Measurements from ENCODE around the gene HAP1. TPM values are rescaled to one million over a fixed set of nuclear protein-coding genes. Genes with fewer than 3 reads are reported as not detected.

The HAP1 gene
- total RNA-seq, 1 donor from 2014 or later: not detected

DNA sequence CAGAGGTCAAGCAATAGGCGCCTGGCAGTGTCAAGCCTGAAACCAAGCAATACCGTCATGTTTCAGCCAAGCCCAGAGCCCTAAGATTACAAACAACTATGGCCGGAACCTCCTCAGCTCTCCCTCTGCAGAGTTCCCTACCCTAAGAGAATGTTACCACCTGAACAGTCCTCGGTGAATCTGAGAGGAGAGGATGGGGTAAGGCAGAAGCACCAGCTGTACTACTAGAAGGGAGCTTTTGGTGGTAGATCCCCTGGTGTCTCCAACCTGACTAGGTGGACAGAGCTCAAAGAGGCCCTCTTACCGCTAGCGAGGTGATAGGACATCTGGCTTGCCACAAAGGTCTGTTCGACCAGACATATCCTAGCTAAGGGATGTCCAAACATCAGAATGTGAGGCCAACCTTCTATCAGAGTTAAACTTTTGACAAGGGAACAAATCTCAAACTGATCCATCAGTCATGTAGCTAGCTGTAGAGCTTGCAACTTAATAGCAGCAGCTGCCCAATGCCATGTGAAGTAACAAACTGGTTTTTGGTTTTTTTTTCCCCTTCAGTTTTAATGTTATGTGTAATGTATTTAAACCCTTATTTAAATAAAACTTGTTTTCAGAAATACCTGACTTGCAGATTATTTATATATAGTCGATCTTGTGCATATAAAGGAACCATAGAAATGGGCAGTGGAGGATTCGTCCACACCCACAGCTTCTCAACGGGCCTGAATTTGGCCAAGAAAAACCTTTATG, 43.2 kb downstream of the HAP1 start:
- intact Hi-C loops (cut with DNase I): no loop called here
- Histone ChIP-seq H3K36me3 (peaks cover 60 to 62% of the 10 kb centered on the region in 2 donors), H3K4me3 (peak overlapping the region; percentile 74 to 93), H3K9me3 (no peaks in the 10 kb centered on the region), H3K27me3 (no peaks in the 10 kb centered on the region), H3K4me1 (peaks cover 12 to 20% of the 10 kb centered on the region in 2 donors), H3K27ac (peak overlapping the region in 1 of 2 donors; percentile 100)
- no peak for DNase-seq (ENCODE audit: low spot score in 2 of 2)
- TF ChIP-seq, protein P1, sequence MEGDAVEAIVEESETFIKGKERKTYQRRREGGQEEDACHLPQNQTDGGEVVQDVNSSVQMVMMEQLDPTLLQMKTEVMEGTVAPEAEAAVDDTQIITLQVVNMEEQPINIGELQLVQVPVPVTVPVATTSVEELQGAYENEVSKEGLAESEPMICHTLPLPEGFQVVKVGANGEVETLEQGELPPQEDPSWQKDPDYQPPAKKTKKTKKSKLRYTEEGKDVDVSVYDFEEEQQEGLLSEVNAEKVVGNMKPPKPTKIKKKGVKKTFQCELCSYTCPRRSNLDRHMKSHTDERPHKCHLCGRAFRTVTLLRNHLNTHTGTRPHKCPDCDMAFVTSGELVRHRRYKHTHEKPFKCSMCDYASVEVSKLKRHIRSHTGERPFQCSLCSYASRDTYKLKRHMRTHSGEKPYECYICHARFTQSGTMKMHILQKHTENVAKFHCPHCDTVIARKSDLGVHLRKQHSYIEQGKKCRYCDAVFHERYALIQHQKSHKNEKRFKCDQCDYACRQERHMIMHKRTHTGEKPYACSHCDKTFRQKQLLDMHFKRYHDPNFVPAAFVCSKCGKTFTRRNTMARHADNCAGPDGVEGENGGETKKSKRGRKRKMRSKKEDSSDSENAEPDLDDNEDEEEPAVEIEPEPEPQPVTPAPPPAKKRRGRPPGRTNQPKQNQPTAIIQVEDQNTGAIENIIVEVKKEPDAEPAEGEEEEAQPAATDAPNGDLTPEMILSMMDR (IDR thresholded peaks at IDR 0.05): no peak

DNA sequence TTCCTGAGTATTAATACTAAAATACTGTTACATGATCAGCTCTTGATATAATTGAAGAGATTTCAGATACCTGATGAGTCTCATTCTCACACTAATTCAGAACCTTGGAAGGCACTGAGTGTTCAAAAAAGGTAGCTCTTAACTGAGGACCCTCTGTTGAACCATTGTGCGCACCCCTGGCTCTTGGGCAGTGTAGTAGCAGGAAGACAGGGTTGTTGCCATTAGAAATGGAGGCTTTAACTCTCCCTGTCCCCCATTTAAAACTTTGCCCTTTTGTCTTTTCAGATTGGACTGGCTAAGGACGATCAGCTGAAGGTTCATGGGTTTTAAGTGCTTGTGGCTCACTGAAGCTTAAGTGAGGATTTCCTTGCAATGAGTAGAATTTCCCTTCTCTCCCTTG, 43.9 kb downstream of the HAP1 start:
- H3K4me3 ChIP-seq: peak overlapping the region; percentile 74 to 93
- intact Hi-C loops (cut with DNase I): no loop called here
- peaks cover 12 to 20% of the 10 kb centered on the region in 2 donors for H3K4me1 ChIP-seq
- TF ChIP-seq, protein P1 (IDR thresholded peaks at IDR 0.05): no peak
- no peaks in the 10 kb centered on the region for H3K27me3 ChIP-seq
- peak overlapping the region; percentile 100 for H3K27ac ChIP-seq
- no peaks in the 10 kb centered on the region for H3K9me3 ChIP-seq
- DNase-seq (ENCODE audit: low spot score in 2 of 2): no peak
- H3K36me3 ChIP-seq: peaks cover 58 to 61% of the 10 kb centered on the region in 2 donors

DNA sequence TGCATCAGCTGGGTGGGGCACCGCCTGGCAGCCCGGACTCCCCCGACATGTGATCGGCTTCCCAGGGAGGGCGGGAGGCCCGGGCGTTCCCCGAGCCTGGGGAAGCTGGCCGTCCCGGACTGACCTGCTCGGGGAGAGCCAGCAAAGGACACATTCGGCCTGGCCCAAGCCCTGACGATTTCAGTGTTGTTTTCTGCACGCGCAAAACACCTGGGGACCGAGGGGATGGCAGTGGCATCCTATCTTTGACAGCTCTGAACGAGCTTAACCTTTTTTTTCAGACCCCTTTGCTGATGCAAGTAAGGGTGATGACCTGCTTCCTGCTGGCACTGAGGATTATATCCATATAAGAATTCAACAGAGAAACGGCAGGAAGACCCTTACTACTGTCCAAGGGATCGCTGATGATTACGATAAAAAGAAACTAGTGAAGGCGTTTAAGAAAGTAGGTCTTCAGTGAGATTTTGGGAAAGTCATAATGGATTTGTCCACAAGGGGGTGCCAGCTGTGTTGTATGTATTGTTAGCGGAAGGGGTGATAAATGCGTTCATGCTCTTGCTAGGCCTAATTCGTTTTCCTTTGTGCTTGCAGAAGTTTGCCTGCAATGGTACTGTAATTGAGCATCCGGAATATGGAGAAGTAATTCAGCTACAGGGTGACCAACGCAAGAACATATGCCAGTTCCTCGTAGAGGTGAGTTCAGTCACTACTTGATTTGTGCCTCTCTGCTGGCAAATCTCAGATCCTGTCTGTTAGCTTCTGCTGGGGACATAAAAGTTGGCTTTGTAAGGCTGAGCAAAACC, 44.7 kb downstream of the HAP1 start:
- Histone ChIP-seq H3K4me1 (peaks cover 12 to 20% of the 10 kb centered on the region in 2 donors), H3K9me3 (no peaks in the 10 kb centered on the region), H3K4me3 (peak overlapping the region; percentile 74 to 93), H3K27ac (peak overlapping the region; percentile 100), H3K36me3 (peaks cover 51 to 54% of the 10 kb centered on the region in 2 donors), H3K27me3 (no peaks in the 10 kb centered on the region)
- intact Hi-C loops (cut with DNase I): loop anchor here (1.0 to 5.0 kb wide), 2 partner anchors 23 to 1042 kb away; partner anchors contain the start of gene SMARCE1
- TF ChIP-seq, protein P1 (IDR thresholded peaks at IDR 0.05): peak; percentile 49 to 58 (median 53)
- no peak for DNase-seq (ENCODE audit: low spot score in 2 of 2)

DNA sequence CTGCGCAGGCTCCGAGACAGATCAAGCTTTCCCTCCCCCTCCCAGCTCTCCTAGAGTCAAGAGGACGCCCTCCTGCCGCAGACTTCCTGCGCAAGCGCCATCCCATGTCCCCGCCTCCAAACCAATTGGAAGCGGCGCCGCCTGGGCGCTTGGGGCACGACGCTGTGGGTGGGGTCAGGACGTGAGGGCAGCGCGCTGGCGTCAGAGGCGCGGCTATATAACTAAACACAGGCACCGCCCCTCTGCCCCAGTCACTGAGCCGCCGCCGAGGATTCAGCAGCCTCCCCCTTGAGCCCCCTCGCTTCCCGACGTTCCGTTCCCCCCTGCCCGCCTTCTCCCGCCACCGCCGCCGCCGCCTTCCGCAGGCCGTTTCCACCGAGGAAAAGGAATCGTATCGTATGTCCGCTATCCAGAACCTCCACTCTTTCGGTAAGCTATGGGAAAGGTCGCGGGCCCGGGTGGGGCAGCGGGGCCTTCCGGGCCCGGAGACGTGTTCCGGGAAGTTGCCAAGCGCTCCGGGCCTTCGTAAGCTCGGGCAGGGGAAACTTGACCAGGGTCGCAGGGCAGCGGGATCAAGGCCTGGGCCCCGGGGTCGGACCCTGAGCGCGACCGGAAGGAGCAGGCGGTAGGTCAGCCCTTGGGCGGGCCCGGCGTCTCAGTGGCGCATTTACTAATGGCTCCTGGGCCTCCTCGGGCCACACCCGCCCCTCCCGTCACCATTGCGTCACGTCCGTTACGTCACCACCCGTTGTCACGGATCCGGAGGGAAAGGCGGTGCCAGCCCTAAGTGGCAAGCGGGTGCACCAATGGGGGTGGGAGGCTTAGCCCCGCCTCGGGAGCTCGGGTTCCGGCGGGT, 45.6 kb downstream of the HAP1 start, which contains the start of gene EIF1:
TSS of gene EIF1 (plus strand) at position 245 of the 856 bp plus-strand sequence. CDS start at position 399, 154 bp downstream.
- Histone ChIP-seq H3K27me3 (no peaks in the 10 kb centered on the region), H3K4me1 (peaks cover 12 to 20% of the 10 kb centered on the region in 2 donors), H3K4me3 (peak within 1 kb of the TSS; percentile 74 to 93), H3K27ac (peak within 1 kb of the TSS; percentile 100), H3K9me3 (no peaks in the 10 kb centered on the region), H3K36me3 (peaks cover 44 to 46% of the 10 kb centered on the region in 2 donors)
- intact Hi-C loops (cut with DNase I): loop anchor here (1.0 to 5.0 kb wide), 2 partner anchors 23 to 1042 kb away; partner anchors contain the start of gene SMARCE1
- peak; percentile 98 to 100 for DNase-seq (ENCODE audit: low spot score in 2 of 2)
- TF ChIP-seq, protein P1 (IDR thresholded peaks at IDR 0.05): peak in 1 of 3 experiments; percentile 19
